Right lobe of liver (tissue), 4 donors: ENCODE results near the gene PHGDH.

Experiments
- POLR2A ChIP-seq: fragments of 450-650 bp; IDR thresholded peaks from one replicate; pipeline ENCODE4 v1.6.1; 2017; ENCODE audit warnings: antibody characterized with exemption, mild to moderate bottlenecking
- TF ChIP-seq, protein P1 (sequence below), 4 donors: fragments of 200-600 bp in 3 of 4; fragments of 450-650 bp in 1 of 4; IDR thresholded peaks; one replicate each; pipeline versions ENCODE4 v1.5.1 to v1.8.0; 2016 to 2022; ENCODE audit warnings: antibody characterized with exemption in 4 of 4, mild to moderate bottlenecking in 2 of 4
- donor health status: DM: no; HTN: no; CAD: no.
- donor health status: DM: no; HTN: no; CAD: no.
- donor health status: DM: no; HTN: yes; CAD: no.

- TF ChIP-seq, protein P1, sequence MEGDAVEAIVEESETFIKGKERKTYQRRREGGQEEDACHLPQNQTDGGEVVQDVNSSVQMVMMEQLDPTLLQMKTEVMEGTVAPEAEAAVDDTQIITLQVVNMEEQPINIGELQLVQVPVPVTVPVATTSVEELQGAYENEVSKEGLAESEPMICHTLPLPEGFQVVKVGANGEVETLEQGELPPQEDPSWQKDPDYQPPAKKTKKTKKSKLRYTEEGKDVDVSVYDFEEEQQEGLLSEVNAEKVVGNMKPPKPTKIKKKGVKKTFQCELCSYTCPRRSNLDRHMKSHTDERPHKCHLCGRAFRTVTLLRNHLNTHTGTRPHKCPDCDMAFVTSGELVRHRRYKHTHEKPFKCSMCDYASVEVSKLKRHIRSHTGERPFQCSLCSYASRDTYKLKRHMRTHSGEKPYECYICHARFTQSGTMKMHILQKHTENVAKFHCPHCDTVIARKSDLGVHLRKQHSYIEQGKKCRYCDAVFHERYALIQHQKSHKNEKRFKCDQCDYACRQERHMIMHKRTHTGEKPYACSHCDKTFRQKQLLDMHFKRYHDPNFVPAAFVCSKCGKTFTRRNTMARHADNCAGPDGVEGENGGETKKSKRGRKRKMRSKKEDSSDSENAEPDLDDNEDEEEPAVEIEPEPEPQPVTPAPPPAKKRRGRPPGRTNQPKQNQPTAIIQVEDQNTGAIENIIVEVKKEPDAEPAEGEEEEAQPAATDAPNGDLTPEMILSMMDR (IDR thresholded peaks at IDR 0.05): no peak
- TF ChIP-seq POLR2A: no peak
Observed at GRCh38 chr1:119735217-119735616, 23.5 kb downstream of the PHGDH start.
